ENCODE results near the gene E2F2. TPM values are rescaled to one million over a fixed set of nuclear protein-coding genes. Genes with fewer than 3 reads are reported as not detected.
"Not testable (repeated sequence)": the region's sequence is repeated elsewhere in the genome, so short reads cannot be mapped to it uniquely, and the experiment has no call there.

Gene E2F2
- total RNA-seq, 1 donor from 2014 or later, result 0.16 TPM

DNA sequence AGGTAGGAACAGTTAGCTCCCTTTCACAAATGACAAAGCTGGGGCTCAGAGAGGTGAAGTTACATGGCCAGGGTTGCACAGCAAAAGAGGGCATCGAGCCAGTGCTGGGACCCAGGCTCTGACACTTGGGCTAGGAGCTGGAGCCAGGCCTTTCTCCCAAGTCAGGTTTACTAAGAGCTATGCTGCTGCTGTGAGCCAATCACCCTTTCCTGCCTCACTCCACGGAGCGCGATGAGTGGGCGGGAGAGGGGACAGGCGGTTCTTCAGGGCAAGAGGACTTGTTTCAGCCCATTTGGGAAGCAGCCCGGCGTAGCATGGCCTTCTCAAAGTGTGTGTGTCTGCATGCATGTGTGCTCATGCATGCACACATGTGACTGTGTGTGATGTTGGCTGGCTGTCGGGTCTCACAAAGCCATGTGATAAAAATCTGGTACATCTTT lies 17.7 kb upstream of the E2F2 start:
- no peak overlapping the region for H3K4me3 ChIP-seq
- H3K27me3 ChIP-seq (ENCODE audit: low read depth), result no peaks in the 10 kb centered on the region
- intact Hi-C loops (cut with micrococcal nuclease), result no loop called here
- peak overlapping the region; percentile 75 for H3K27ac ChIP-seq (replicated peaks)
- no peak for TF ChIP-seq CTCF (IDR thresholded peaks at IDR 0.05; ENCODE audit: borderline replicate concordance)
- peak; percentile 72 for DNase-seq
- peaks cover 37% of the 10 kb centered on the region for H3K4me1 ChIP-seq
- H3K36me3 ChIP-seq, result no peaks in the 10 kb centered on the region
- no peaks in the 10 kb centered on the region for H3K9me3 ChIP-seq (replicated peaks)

GRCh38 chr1:23546897-23547584 lies 16.0 kb upstream of the E2F2 start:
- TF ChIP-seq CTCF (IDR thresholded peaks at IDR 0.05; ENCODE audit: borderline replicate concordance), result no peak
- peaks cover 27% of the 10 kb centered on the region for H3K4me1 ChIP-seq
- H3K4me3 ChIP-seq, result no peak overlapping the region
- no peaks in the 10 kb centered on the region for H3K36me3 ChIP-seq
- intact Hi-C loops (cut with micrococcal nuclease), result no loop called here
- H3K27me3 ChIP-seq (ENCODE audit: low read depth), result no peaks in the 10 kb centered on the region
- DNase-seq, result no peak
- no peaks in the 10 kb centered on the region for H3K9me3 ChIP-seq (replicated peaks)
- H3K27ac ChIP-seq (replicated peaks), result peak overlapping the region; percentile 75

GRCh38 chr1:23545851-23546250 lies 14.8 kb upstream of the E2F2 start:
- Histone ChIP-seq H3K27me3 (ENCODE audit: low read depth) (no peaks in the 10 kb centered on the region), H3K4me3 (no peak overlapping the region), H3K4me1 (peaks cover 27% of the 10 kb centered on the region), H3K9me3 (replicated peaks) (no peaks in the 10 kb centered on the region), H3K36me3 (no peaks in the 10 kb centered on the region), H3K27ac (replicated peaks) (no peak overlapping the region)
- DNase-seq, result no peak
- TF ChIP-seq CTCF (IDR thresholded peaks at IDR 0.05; ENCODE audit: borderline replicate concordance), result no peak
- intact Hi-C loops (cut with micrococcal nuclease), result loop anchor here (2.0 kb wide), 1 partner anchor 91 kb away; no protein-coding TSS in a partner anchor

- intact Hi-C loops (cut with micrococcal nuclease), result loop anchor here (2.0 to 5.0 kb wide), 2 partner anchors 47 to 92 kb away; no protein-coding TSS in a partner anchor
- Histone ChIP-seq H3K36me3 (no peaks in the 10 kb centered on the region), H3K27me3 (ENCODE audit: low read depth) (no peaks in the 10 kb centered on the region), H3K9me3 (replicated peaks) (no peaks in the 10 kb centered on the region), H3K4me3 (no peak overlapping the region), H3K27ac (replicated peaks) (no peak overlapping the region), H3K4me1 (peaks cover 32% of the 10 kb centered on the region)
- DNase-seq, result peak; percentile 76
- TF ChIP-seq CTCF (IDR thresholded peaks at IDR 0.05; ENCODE audit: borderline replicate concordance), result peak; percentile 93
Observed at GRCh38 chr1:23544444-23545389, 13.7 kb upstream of the E2F2 start.

GRCh38 chr1:23543707-23544443 lies 12.8 kb upstream of the E2F2 start:
- no peaks in the 10 kb centered on the region for H3K9me3 ChIP-seq (replicated peaks)
- DNase-seq, result no peak
- no peak for TF ChIP-seq CTCF (IDR thresholded peaks at IDR 0.05; ENCODE audit: borderline replicate concordance)
- H3K27me3 ChIP-seq (ENCODE audit: low read depth), result no peaks in the 10 kb centered on the region
- H3K27ac ChIP-seq (replicated peaks), result no peak overlapping the region
- H3K36me3 ChIP-seq, result no peaks in the 10 kb centered on the region
- intact Hi-C loops (cut with micrococcal nuclease), result loop anchor here (2.0 to 5.0 kb wide), 2 partner anchors 47 to 93 kb away; no protein-coding TSS in a partner anchor
- peaks cover 32% of the 10 kb centered on the region for H3K4me1 ChIP-seq
- H3K4me3 ChIP-seq, result no peak overlapping the region

- H3K9me3 ChIP-seq (replicated peaks); H3K4me3 ChIP-seq; H3K27me3 ChIP-seq (ENCODE audit: low read depth); H3K36me3 ChIP-seq; DNase-seq; H3K27ac ChIP-seq (replicated peaks): not testable (repeated sequence)
- H3K4me1 ChIP-seq, result peaks cover 22% of the 10 kb centered on the region
- intact Hi-C loops (cut with micrococcal nuclease), result loop anchor here (5.0 kb wide), 1 partner anchor 46 kb away; no protein-coding TSS in a partner anchor
Observed at GRCh38 chr1:23542940-23543339, 11.9 kb upstream of the E2F2 start.

All from left ventricle myocardium inferior (tissue), 1 donor.